GM19397 (cell line): ENCODE data around the gene FOXA3.
"Not testable (repeated sequence)": the region's sequence is repeated elsewhere in the genome, so short reads cannot be mapped to it uniquely, and the experiment has no call there.

ENCODE experiments used
- ATAC-seq: cut with Tn5 transposase; IDR thresholded peaks from one replicate; pipeline ENCODE4 v1.9.1; 2021; ENCODE audit warnings: mild to moderate bottlenecking, moderate library complexity; ENCODE audit not compliant: unreplicated experiment

The FOXA3 gene

GRCh38 chr19:45887200-45887710 is 23.1 kb downstream of the FOXA3 start:
- ATAC-seq = no peak

DNA sequence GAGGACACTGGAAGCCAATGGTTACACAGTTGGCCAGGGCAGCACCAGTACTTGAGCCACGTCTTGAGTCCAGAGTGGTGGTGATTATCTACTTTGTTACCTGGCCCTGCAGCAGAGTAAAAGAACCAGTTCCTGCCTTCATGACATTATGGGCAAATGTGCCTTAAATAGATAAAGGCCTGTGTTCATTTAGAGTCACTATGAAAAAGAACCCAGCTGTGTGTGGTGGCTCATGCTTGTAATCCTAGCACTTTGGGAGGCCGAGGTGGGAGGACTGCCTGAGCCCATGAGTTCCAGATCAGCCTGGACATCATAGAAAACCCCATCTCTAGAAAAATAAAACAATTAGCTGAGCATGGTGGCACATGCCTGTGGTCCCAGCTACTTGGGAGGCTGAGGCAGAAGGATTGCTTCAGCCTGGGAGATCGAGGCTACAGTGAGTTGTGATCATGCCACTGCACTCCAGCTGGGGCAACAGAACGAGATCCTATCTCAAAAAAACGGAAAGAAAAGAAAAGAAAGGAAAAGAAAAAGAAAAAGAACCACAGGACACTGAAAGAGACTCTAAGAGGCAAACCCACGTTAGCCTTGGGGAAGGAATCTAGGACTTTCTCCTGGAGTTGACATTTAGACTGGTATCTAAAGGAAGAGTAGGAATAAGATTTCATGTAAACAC is 25.2 kb downstream of the FOXA3 start:
- no peak for ATAC-seq

DNA sequence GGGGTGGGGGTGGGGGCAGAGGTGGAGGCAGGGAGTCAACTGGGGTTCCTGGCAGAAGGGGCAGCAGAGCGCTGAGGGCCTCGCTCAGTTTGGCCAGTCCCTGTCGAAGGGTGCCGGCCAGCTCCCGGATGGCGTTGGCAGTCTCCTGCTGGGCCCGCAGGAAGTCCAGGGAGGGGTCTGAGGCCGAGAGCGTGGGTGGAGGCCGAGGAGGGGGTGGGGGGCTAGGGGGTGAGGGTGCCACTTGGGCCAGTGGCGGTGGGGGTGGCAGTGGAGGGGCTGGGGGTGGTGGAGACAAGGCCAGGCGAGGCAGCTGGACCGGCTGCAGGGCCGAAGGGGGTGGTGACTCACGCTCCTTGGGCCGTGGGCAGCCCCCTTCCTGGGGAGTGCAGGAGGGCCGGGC is 26.8 kb downstream of the FOXA3 start:
- no peak for ATAC-seq

DNA sequence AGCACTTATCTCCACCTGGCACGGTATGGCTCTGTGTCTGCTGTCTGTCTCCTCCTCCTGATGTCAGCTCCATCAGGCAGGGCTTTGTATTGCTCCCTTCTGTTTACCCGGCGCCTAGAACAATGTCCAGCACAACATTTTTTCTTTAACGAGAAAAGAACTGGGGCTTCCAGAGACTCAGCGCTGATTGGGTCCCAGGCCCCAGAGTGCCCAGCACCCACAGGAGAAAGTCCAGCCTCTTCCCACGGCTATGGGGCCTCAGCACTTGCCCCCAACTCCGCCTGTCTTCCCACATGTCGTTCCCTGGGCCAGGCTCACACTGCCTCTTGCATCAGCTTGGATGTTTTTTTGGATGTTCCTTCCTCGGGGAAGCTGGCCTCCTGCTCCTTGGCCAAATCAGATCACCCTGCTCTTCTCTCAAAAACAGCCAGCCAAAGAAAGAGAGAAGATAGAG is 31.4 kb downstream of the FOXA3 start:
- no peak for ATAC-seq

GRCh38 chr19:45895983-45896599 is 32.0 kb downstream of the FOXA3 start:
- not testable (repeated sequence) for ATAC-seq

DNA sequence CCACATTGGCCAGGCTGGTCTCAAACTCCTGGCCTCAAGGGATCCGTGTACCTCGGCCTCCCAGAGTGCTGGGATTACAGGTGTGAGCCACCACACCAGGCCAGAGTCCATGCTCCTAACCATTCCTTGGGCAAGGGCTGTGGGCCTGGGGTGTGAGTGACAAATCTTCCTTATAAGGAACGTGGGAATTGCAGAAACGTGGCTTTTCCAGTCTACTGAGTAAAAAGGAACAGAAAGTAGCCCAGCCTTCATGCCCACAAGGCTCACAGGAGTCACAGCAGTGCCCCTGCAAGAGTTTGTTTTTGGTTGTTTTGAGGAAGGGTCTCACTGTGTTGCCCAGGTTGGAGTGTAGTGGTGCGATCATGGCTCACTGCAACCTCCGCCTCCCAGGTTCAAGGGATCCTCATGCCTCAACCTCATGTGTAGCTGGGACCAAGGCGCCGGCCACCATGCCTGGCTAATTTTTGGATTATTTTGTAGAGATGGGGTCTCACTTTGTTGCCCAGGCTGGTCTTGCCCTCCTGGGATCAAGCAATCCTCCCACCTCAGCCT is 33.2 kb downstream of the FOXA3 start:
- no peak for ATAC-seq

GRCh38 chr19:45899253-45899652 is 35.1 kb downstream of the FOXA3 start:
- no peak for ATAC-seq

DNA sequence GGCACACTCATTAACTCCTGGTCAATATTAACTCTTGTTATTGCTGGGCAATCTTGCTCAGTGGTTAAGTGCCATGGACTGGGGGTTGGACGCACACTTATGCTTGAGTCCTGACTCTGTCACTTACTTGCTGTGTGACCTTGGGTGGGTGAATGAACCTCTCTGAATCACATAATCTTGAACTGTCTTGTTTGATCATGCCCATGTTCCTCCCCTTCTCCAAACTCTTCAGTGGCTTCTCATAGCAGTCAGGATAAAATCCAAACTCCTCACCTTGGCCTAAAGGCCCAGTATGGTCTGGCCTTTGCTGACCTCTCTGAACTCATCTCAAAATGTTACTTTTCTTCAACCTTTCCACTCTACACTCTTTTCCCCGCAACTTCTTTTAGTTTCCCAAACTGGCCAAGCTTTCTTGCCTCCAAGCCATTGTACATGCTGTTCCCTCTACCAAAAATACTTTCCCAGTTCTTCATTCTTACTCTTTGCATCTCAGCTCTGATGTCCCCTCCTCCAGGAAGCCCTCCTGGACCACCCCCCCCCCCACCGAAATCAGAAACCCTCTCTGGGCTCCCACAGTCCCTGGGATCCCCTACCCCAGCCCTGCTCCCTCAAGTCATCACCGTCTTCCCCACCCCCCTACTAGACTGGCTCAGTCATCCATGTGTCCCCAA is 35.9 kb downstream of the FOXA3 start:
- no peak for ATAC-seq

GRCh38 chr19:45900738-45901431 is 36.8 kb downstream of the FOXA3 start:
- ATAC-seq = no peak

DNA sequence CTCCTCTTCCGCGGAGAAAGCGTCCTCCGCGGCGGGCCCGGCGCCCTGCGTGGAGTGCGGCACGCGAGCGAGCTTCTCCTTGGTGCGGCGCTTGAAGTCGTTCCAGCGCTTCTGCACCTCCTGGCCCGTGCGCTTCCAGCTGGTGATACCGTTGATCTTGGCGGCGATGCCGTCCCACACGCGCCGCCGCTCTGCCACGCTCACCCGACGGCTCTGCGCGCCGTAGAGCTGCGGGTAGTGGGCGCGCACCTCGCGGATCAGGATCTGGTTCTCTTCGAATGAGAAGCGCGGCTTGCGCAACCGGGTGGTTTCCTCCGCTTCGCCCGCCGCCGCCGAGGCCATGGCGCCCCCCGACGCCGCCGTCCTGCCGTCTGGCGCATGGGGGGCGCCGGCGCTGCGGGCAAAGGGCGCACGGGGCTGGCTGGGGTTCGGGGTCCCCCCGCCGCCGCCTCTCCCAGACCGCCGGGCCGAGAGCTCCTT is 37.3 kb downstream of the FOXA3 start:
- no peak for ATAC-seq

DNA sequence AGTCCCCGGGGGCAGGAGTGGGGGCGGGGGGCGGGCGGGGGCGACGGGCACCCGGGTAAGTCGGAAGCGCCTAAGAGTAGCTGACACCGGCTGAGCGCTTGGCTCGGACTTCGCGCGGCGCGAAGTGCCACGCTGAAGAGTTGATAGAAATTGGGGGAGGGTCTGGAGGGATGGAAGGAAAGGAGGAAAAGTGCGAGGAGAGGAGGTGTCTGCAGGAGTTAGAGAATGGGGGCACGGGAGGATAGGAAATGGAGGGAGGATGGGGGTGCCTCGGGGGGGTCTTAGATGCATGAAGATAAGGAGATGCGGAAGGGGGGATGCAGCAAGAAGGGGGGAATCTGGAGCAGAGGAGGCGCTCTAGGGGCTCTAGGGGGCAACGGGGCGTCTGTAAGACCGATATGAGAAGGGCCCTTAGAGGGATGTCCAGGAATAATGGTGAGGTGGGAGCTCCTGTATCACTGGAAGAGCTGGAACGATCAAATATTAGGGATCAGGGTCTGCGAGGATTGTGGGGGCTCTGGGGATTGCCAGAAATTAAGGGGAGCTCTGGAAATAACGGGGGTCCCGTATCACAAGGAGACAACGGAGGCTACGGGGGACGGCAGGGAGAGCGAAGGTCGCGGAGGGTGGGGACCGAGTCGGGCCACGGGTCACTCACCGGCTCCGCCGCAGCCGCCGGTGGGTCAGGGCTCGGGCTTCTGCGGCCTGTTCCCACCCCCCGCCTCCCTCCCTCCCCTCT is 38.0 kb downstream of the FOXA3 start, which contains the start of gene MYPOP:
MYPOP (minus strand) TSS at position 702 of the 739 bp plus-strand sequence. CDS start 840 bp downstream, outside the sequence.
- ATAC-seq = no peak

GRCh38 chr19:45902651-45903625 is 38.8 kb downstream of the FOXA3 start:
- ATAC-seq = peak; percentile 89

DNA sequence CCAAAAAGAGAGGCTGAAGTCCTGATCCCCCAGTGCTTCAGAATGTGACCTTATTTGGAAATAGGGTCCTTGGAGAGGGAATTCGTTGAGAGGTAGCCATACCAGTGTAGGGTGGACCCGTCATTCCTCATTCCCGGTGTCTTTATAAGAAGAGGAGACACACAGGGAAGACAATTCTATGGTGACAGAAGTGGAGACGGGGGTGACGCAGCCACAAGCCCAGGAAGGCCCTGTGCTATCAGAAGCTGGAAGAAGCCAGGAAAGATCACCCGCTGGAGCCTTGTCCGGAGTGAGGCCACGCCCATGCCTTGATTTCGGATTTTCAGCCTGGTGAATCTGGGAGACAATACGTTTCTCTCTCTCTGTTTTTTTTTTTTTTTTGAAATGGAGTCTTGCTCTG is 40.9 kb downstream of the FOXA3 start:
- ATAC-seq = no peak

DNA sequence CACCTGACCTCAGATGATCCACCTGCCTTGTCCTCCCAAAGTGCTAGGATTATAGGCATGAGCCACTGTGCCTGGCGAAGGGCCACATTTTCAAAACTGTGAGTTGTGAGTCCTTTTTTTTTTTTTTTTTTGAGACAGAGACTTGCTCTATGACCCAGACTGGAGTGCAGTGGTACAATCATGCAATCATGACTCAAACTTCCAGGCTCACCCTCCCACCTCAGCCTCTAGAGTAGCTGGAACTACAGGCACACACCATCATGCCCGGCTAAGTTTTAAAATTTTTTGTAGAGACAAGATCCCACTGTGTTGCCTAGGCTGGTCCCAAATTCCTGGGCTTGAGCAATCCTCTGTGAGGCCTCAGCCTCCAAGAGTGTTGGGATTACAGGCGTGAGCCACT is 42.1 kb downstream of the FOXA3 start:
- ATAC-seq = no peak

DNA sequence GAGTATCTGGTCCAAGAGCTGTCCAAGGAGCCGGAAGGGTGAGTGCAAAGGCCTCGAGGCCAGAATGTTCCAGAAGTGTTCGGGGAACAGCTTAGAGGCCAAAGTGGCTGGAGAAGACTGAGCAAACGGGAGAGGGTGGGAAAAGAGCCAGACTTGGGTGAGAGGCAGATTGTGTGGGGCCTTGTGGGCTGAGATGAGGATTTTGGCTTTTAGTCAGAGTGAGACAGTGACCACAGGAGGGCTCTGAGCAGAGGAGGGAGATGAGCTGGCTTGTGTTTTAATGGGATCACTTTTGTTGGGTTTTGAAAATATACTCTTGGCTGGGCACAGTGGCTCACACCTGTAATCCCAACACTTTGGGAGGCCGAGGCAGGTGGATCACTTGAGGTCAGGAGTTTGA is 44.8 kb downstream of the FOXA3 start:
- no peak for ATAC-seq

DNA sequence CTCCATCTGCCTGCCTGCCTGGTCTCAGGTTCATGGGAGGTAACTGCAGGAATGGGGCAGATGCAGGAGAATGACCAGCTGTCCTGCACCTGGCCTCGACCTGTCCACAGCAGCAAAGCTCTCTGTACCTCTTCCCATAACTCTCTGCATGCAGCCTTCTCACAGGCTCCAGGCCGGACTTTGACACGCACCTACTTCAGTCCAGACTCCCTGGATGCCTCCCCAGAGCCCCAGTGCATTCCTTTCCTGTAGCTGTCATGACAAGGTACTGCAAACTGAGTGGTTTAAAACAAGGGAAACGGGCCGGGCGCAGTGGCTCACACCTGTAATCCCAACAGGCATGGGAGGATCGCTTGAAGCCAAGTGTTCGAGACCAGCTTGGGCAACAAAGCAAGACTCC is 47.2 kb downstream of the FOXA3 start:
- no peak for ATAC-seq

DNA sequence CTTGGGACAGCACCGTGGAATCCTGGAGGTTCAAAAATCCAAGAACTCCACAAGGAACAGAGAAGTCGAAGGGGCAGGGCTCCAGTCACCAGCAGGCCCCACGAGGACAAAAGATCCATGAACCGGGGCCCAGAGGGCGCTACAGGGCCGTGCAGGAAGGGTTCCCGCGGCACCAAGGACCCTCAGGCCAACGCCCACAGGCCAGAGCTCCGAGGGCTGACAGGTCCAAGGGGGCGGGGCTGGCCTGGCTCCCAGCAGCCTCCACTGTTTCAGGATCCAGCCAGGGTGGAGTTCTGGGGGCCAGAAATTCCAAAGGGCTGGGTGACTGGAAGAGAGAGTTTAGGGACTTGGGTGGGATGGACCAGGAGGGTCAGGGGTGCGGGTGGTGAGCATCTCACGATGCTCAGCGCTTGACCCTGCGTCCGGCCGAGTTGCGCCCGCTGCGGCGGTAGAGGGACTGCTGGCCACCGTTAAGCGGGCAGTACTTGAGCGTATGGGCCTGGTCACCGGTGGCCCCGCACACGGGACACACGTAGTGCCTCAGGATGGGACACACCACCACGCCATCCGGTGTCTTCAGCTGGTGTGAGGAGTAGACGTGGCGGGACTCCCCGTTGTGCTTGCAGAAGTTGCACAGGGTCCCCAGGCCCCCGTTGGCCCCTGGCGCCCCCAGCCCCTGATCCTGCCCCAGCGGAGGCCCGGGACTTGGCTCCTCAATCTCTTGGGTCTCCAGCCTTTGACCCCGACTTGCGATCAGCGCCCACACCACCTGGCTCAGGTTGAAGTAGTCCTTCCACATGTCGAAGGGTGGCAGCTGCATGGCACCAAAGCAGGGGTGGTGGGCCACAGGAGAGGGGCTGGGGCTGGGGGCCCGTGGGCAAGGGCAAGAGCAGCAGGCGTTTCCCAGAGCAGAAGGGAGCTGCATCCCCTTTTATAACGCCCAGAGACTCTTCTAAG is 50.0 kb downstream of the FOXA3 start, which contains the start of gene NANOS2:
NANOS2 (minus strand) TSS at position 905 of the 957 bp plus-strand sequence; CDS start at position 820, 85 bp downstream.
- ATAC-seq = no peak
